Neuronal stem cell (in vitro differentiated cells): Measurements from ENCODE around the gene NEMF.
"Not testable (repeated sequence)": the region's sequence is repeated elsewhere in the genome, so short reads cannot be mapped to it uniquely, and the experiment has no call there.

Experiments
- DNase-seq: peaks from one replicate; pipeline ENCODE4 v3.0.0-alpha.2; 2013; ENCODE audit warnings: low spot score
- H2AFZ ChIP-seq: one replicate; pipeline ENCODE4 v1.6.1; 2013; ENCODE audit warnings: mild to moderate bottlenecking, low read length, inconsistent platforms
- H2AK5ac ChIP-seq: 2 replicates; pipeline ENCODE4 v1.6.1; 2013; ENCODE audit warnings: low read depth, mild to moderate bottlenecking, inconsistent platforms, low read length, moderate library complexity, mixed read lengths
- H2BK120ac ChIP-seq: 2 replicates; pipeline ENCODE4 v1.6.1; 2013; ENCODE audit warnings: low read depth, mild to moderate bottlenecking, inconsistent platforms, low read length, moderate library complexity, mixed read lengths
- H2BK12ac ChIP-seq: one replicate; pipeline ENCODE4 v1.6.1; 2013; ENCODE audit warnings: low read length, inconsistent platforms
- H2BK15ac ChIP-seq: 2 replicates; pipeline ENCODE4 v1.6.1; 2013; ENCODE audit warnings: mild to moderate bottlenecking, low read length, inconsistent platforms, mixed read lengths
- H2BK5ac ChIP-seq: one replicate; pipeline ENCODE4 v1.6.1; 2013; ENCODE audit warnings: inconsistent platforms, mild to moderate bottlenecking, low read length, moderate library complexity
- H3K14ac ChIP-seq: one replicate; pipeline ENCODE4 v1.6.1; 2013; ENCODE audit warnings: low read length, inconsistent platforms
- H3K18ac ChIP-seq: 2 replicates; pipeline ENCODE4 v1.6.1; 2013; ENCODE audit warnings: low read length, inconsistent platforms
- H3K23ac ChIP-seq: 2 replicates; pipeline ENCODE4 v1.6.1; 2013; ENCODE audit warnings: low read depth, mild to moderate bottlenecking, mixed read lengths, low read length, inconsistent platforms; ENCODE audit not compliant: poor library complexity
- H3K27ac ChIP-seq: replicated peaks from 3 replicates; pipeline ENCODE4 v1.5.1; 2013; ENCODE audit warnings: low read length, inconsistent platforms
- H3K27me3 ChIP-seq, 3 experiments: 2 replicates each; pipeline ENCODE4 v1.6.1; 2013; ENCODE audit warnings: low read length in 3 of 3, mild to moderate bottlenecking in 2 of 3, inconsistent platforms in 1 of 3, low read depth in 1 of 3, mixed read lengths in 1 of 3, moderate library complexity in 1 of 3; ENCODE audit not compliant: control insufficient read depth in 3 of 3, insufficient read depth in 3 of 3
- H3K36me3 ChIP-seq, 2 donors: replicated peaks in 1 of 2; 2 replicates each; pipeline ENCODE4 v1.6.1; 2013; ENCODE audit warnings: low read length in 2 of 2; ENCODE audit not compliant: control insufficient read depth in 2 of 2, insufficient read depth in 2 of 2
- H3K4ac ChIP-seq: 2 replicates; pipeline ENCODE4 v1.6.1; 2013; ENCODE audit warnings: inconsistent platforms, mild to moderate bottlenecking, low read length, moderate library complexity
- H3K4me1 ChIP-seq, 2 donors: 1 replicate in 1 of 2; 2 replicates in 1 of 2; pipeline ENCODE4 v1.6.1; 2013; ENCODE audit warnings: low read length in 2 of 2, low read depth in 1 of 2; ENCODE audit not compliant: control insufficient read depth in 2 of 2, insufficient read depth in 1 of 2
- H3K4me2 ChIP-seq: one replicate; pipeline ENCODE4 v1.6.1; 2013; ENCODE audit warnings: mild to moderate bottlenecking, low read length, inconsistent platforms; ENCODE audit not compliant: insufficient read depth, poor library complexity, severe bottlenecking
- H3K4me3 ChIP-seq, 2 donors: 2 replicates each; pipeline ENCODE4 v1.5.1; 2013; ENCODE audit warnings: low read length in 2 of 2, mild to moderate bottlenecking in 2 of 2, inconsistent platforms in 1 of 2, moderate library complexity in 1 of 2
- H3K79me1 ChIP-seq: one replicate; pipeline ENCODE4 v1.6.1; 2013; ENCODE audit warnings: low read depth, mild to moderate bottlenecking, inconsistent platforms, low read length, moderate library complexity
- H3K9ac ChIP-seq: one replicate; pipeline ENCODE4 v1.6.1; 2013; ENCODE audit warnings: mild to moderate bottlenecking, low read depth, low read length, inconsistent platforms; ENCODE audit not compliant: poor library complexity
- H3K9me3 ChIP-seq, 2 donors: replicated peaks in 1 of 2; 2 replicates each; pipeline versions ENCODE3 to v1.6.1; 2013; ENCODE audit warnings: low read length in 2 of 2, mild to moderate bottlenecking in 2 of 2, inconsistent platforms in 1 of 2, low read depth in 1 of 2, mixed read lengths in 1 of 2, moderate library complexity in 1 of 2; ENCODE audit not compliant: control insufficient read depth in 2 of 2, insufficient read depth in 1 of 2
- H4K8ac ChIP-seq: one replicate; pipeline ENCODE4 v1.6.1; 2013; ENCODE audit warnings: low read depth, mild to moderate bottlenecking, inconsistent platforms, low read length, moderate library complexity
- H4K91ac ChIP-seq: one replicate; pipeline ENCODE4 v1.6.1; 2013; ENCODE audit warnings: low read length, low read depth, mild to moderate bottlenecking, inconsistent platforms; ENCODE audit not compliant: poor library complexity
- WGBS, 2 donors: extraction: QIAGEN DNeasy Blood & Tissue Kit; methylation state at CpG; one replicate each; pipeline ENCODE4 v1.1.7; 2013; ENCODE audit warnings: missing lambda C conversion rate in 2 of 2, mixed read lengths in 1 of 2; ENCODE audit not compliant: insufficient read length in 2 of 2, insufficient replicate concordance in 1 of 2; ENCODE audit errors: extremely low coverage in 2 of 2; 5-methylcytosine and 5-hydroxymethylcytosine counted together

NEMF gene

GRCh38 chr14:49755378-49755777 is 97.2 kb downstream of the NEMF start:
- Histone ChIP-seq H3K27me3 (no peaks in the 10 kb centered on the region), H2AFZ (no peak overlapping the region), H3K18ac (no peak overlapping the region), H3K14ac (no peak overlapping the region), H2BK15ac (no peak overlapping the region), H2AK5ac (no peak overlapping the region), H3K27ac (no peak overlapping the region), H3K4me3 (no peak overlapping the region), H4K8ac (no peak overlapping the region), H3K9me3 (no peaks in the 10 kb centered on the region), H2BK120ac (no peak overlapping the region), H3K4ac (no peak overlapping the region), H3K36me3 (no peaks in the 10 kb centered on the region), H3K79me1 (no peaks in the 10 kb centered on the region), H2BK12ac (no peak overlapping the region), H4K91ac (no peak overlapping the region), H3K4me2 (no peak overlapping the region), H3K9ac (no peak overlapping the region), H3K23ac (no peak overlapping the region), H3K4me1 (no peaks in the 10 kb centered on the region), H2BK5ac (no peak overlapping the region)
- DNase-seq: no peak
- no CpG with 5 or more reads among the region's 3 CpGs for WGBS, 2 donors

- H3K4me2 ChIP-seq: no peak overlapping the region
- no peaks in the 10 kb centered on the region for H3K4me1 ChIP-seq
- no peak overlapping the region for H3K9ac ChIP-seq
- H3K79me1 ChIP-seq: no peaks in the 10 kb centered on the region
- H2AK5ac ChIP-seq: no peak overlapping the region
- H3K4me3 ChIP-seq: no peak overlapping the region
- no peak overlapping the region for H2AFZ ChIP-seq
- no peak overlapping the region for H2BK120ac ChIP-seq
- no peak overlapping the region for H2BK12ac ChIP-seq
- H4K8ac ChIP-seq: no peak overlapping the region
- H3K9me3 ChIP-seq: no peaks in the 10 kb centered on the region
- WGBS, 2 donors: no CpG with 5 or more reads among the region's 5 CpGs
- no peak overlapping the region for H3K4ac ChIP-seq
- H3K27ac ChIP-seq: no peak overlapping the region
- no peak overlapping the region for H2BK5ac ChIP-seq
- H3K14ac ChIP-seq: no peak overlapping the region
- H3K36me3 ChIP-seq: no peaks in the 10 kb centered on the region
- H3K23ac ChIP-seq: no peak overlapping the region
- H3K27me3 ChIP-seq: no peaks in the 10 kb centered on the region
- H4K91ac ChIP-seq: no peak overlapping the region
- no peak overlapping the region for H3K18ac ChIP-seq
- DNase-seq: no peak
- H2BK15ac ChIP-seq: no peak overlapping the region
Measured at GRCh38 chr14:49754570-49755097, 98.0 kb downstream of the NEMF start.

GRCh38 chr14:49746476-49746875 is 106.1 kb downstream of the NEMF start:
- H2AK5ac ChIP-seq, H3K9ac ChIP-seq, H2AFZ ChIP-seq, H4K8ac ChIP-seq, H3K4me2 ChIP-seq, H3K18ac ChIP-seq, H3K79me1 ChIP-seq, H4K91ac ChIP-seq, H3K14ac ChIP-seq, H3K4ac ChIP-seq, H2BK5ac ChIP-seq, H2BK12ac ChIP-seq, H3K9me3 ChIP-seq, H3K27me3 ChIP-seq, DNase-seq, H3K27ac ChIP-seq, H2BK120ac ChIP-seq, H3K23ac ChIP-seq, H3K4me3 ChIP-seq, H3K36me3 ChIP-seq, H2BK15ac ChIP-seq, H3K4me1 ChIP-seq: not testable (repeated sequence)

GRCh38 chr14:49745191-49745590 is 107.4 kb downstream of the NEMF start:
- no peak overlapping the region for H3K4me3 ChIP-seq
- H3K27ac ChIP-seq: no peak overlapping the region
- WGBS, 2 donors: no CpG with 5 or more reads among the region's 1 CpG
- H3K36me3 ChIP-seq: no peaks in the 10 kb centered on the region
- H4K91ac ChIP-seq: no peak overlapping the region
- no peak for DNase-seq
- H2AK5ac ChIP-seq: no peak overlapping the region
- H3K9me3 ChIP-seq: no peaks in the 10 kb centered on the region
- H3K4ac ChIP-seq: no peak overlapping the region
- H2AFZ ChIP-seq: no peak overlapping the region
- H3K79me1 ChIP-seq: no peaks in the 10 kb centered on the region
- H4K8ac ChIP-seq: no peak overlapping the region
- no peak overlapping the region for H3K14ac ChIP-seq
- no peak overlapping the region for H2BK5ac ChIP-seq
- no peak overlapping the region for H3K18ac ChIP-seq
- H3K9ac ChIP-seq: no peak overlapping the region
- no peak overlapping the region for H3K4me2 ChIP-seq
- no peaks in the 10 kb centered on the region for H3K4me1 ChIP-seq
- no peak overlapping the region for H2BK120ac ChIP-seq
- no peak overlapping the region for H3K23ac ChIP-seq
- H3K27me3 ChIP-seq: no peaks in the 10 kb centered on the region
- H2BK15ac ChIP-seq: no peak overlapping the region
- no peak overlapping the region for H2BK12ac ChIP-seq
